Islet of Langerhans (tissue), 1 donor: ENCODE results near the gene EXD2.
"Not testable (repeated sequence)": the region's sequence is repeated elsewhere in the genome, so short reads cannot be mapped to it uniquely, and the experiment has no call there.

ENCODE experiments used
- FAIRE-seq: peaks from one replicate; lab custom pipeline; 2011; peaks lifted over from hg19 to GRCh38; lab: Jason Lieb, UNC

EXD2 gene

GRCh38 chr14:69191340-69192111 lies at the start of gene EXD2:
Gene EXD2, plus strand, starts transcription at chr14:69191498. Its CDS starts 17,973 bp downstream, at chr14:69209471.
- FAIRE-seq, result peak; percentile 86

- no peak for FAIRE-seq
Observed at GRCh38 chr14:69141550-69141949, 49.7 kb upstream of the EXD2 start.

- no peak for FAIRE-seq
Observed at GRCh38 chr14:69142101-69142500, 49.2 kb upstream of the EXD2 start.

- FAIRE-seq, result no peak
Observed at GRCh38 chr14:69149461-69150244, 41.6 kb upstream of the EXD2 start.

GRCh38 chr14:69151458-69152180 lies 39.7 kb upstream of the EXD2 start:
- FAIRE-seq, result no peak

- no peak for FAIRE-seq
Observed at GRCh38 chr14:69152181-69152901, 39.0 kb upstream of the EXD2 start.

GRCh38 chr14:69152902-69153151 lies 38.5 kb upstream of the EXD2 start, which contains the start of gene DCAF5:
Gene DCAF5, minus strand, starts transcription at chr14:69153119. Its CDS starts 141 bp downstream, at chr14:69152978.
- no peak for FAIRE-seq

GRCh38 chr14:69153152-69153872 lies 38.0 kb upstream of the EXD2 start:
- FAIRE-seq, result no peak

- FAIRE-seq, result no peak
Observed at GRCh38 chr14:69153873-69154270, 37.4 kb upstream of the EXD2 start.

GRCh38 chr14:69154779-69155178 lies 36.5 kb upstream of the EXD2 start:
- FAIRE-seq, result no peak

GRCh38 chr14:69156224-69156623 lies 35.1 kb upstream of the EXD2 start:
- FAIRE-seq, result no peak

GRCh38 chr14:69161590-69161989 lies 29.7 kb upstream of the EXD2 start:
- no peak for FAIRE-seq

GRCh38 chr14:69165787-69166186 lies 25.5 kb upstream of the EXD2 start:
- FAIRE-seq, result not testable (repeated sequence)

GRCh38 chr14:69170839-69171238 lies 20.5 kb upstream of the EXD2 start:
- FAIRE-seq, result peak; percentile 45

- no peak for FAIRE-seq
Observed at GRCh38 chr14:69171569-69171968, 19.7 kb upstream of the EXD2 start.

- no peak for FAIRE-seq
Observed at GRCh38 chr14:69175130-69175529, 16.2 kb upstream of the EXD2 start.

GRCh38 chr14:69181491-69181890 lies 9.8 kb upstream of the EXD2 start:
- no peak for FAIRE-seq

- not testable (repeated sequence) for FAIRE-seq
Observed at GRCh38 chr14:69182580-69182979, 8.7 kb upstream of the EXD2 start.

- no peak for FAIRE-seq
Observed at GRCh38 chr14:69183735-69184134, 7.6 kb upstream of the EXD2 start.

GRCh38 chr14:69190191-69190590 lies 1.1 kb upstream of the EXD2 start:
- no peak for FAIRE-seq

- FAIRE-seq, result no peak
Observed at GRCh38 chr14:69193721-69194120, 2.4 kb downstream of the EXD2 start.

GRCh38 chr14:69199786-69200185 lies 8.5 kb downstream of the EXD2 start:
- FAIRE-seq, result no peak
